GM19035 (cell line): ENCODE data around the gene TOB2.
"Not testable (repeated sequence)": the region's sequence is repeated elsewhere in the genome, so short reads cannot be mapped to it uniquely, and the experiment has no call there.

ENCODE experiments used
- ATAC-seq: cut with Tn5 transposase; IDR thresholded peaks from one replicate; pipeline ENCODE4 v1.9.1; 2021; ENCODE audit not compliant: unreplicated experiment

The TOB2 gene

DNA sequence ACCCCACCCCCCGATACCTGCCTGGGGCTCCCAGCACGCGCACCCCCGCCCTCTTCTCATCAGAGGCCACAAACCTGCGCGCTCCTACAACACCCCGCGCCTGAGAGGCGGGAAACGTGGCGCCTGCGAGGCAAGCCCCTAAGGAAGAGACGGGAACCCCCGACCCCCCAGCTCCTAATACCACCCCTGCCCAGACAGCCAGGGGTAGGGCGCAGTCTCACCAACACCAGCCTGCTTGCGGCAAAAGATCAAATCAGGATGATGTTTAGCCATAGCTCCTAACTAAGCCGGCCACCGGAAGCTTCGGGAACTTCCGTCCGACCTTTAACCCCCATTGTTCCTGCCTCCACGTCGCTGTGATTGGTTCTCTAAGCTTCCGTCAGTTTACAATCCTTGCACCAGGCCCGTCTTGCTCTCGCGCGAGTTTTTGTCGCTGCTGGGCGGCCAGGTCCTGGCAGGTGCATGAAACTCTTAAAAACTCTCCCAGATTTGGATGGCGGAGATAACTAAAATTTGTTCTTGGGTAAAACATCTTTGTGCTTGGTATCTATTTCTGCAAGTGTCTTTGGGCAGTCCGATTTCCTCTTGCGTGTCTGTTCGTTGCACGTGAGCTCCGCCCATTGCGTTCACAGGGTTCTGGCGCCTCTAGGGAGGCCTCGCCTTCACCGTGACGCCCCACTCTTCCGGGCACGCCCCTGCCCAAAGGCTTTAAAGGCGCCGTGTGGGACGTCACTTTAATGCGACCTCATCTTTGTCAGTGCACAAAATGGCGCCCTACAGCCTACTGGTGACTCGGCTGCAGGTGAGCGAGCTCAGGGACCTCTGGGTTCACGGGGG is 22.0 kb upstream of the TOB2 start, which contains the start of the genes ACO2 and PHF5A:
Gene ACO2, plus strand, starts transcription at position 737 of the 837 bp plus-strand sequence. Its CDS starts 30 bp downstream, at position 767.
Gene PHF5A, minus strand, starts transcription at position 312 of the 837 bp plus-strand sequence. Its CDS starts 39 bp downstream, at position 273.
- peak; percentile 86 for ATAC-seq

DNA sequence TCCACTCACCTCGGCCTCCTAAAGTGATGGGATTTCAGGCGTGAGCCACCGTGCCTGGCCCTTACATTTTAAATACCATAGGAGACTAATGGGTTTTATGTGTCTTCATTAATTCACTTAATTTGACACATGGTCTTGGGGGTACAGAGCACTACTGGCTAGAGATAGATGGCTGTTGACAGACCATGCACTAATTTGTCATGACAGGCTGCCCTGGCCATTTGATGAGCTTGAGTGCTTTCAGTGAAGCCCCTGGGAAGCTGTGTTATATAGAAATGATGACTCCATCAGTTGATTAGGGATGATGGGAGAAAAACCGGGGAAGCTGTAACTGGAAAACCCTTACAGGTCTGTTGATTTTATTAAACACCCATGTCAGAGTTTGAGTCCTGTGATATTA is 15.3 kb upstream of the TOB2 start:
- no peak for ATAC-seq

DNA sequence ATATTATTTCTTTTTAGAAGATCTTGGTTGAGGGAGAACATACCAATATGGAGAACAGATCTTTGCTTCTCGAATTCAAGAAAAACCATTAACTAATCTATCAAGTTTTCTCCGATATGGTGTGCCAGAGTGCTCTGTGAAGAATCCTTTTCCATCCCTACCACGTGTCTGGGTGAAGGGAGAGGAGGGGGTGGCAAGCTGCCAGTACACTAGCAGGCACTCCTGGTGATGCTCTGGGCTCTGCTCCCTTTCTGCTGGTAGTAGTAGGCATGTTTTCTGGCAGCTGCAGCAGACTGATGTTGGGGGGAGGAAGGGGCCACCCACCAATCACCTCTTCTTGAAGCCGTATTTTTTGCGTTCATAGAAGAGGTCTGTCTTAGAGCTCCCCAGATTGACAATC is 13.5 kb upstream of the TOB2 start:
- ATAC-seq = not testable (repeated sequence)

- ATAC-seq = no peak
Observed at GRCh38 chr22:41459431-41459830, 12.8 kb upstream of the TOB2 start.

DNA sequence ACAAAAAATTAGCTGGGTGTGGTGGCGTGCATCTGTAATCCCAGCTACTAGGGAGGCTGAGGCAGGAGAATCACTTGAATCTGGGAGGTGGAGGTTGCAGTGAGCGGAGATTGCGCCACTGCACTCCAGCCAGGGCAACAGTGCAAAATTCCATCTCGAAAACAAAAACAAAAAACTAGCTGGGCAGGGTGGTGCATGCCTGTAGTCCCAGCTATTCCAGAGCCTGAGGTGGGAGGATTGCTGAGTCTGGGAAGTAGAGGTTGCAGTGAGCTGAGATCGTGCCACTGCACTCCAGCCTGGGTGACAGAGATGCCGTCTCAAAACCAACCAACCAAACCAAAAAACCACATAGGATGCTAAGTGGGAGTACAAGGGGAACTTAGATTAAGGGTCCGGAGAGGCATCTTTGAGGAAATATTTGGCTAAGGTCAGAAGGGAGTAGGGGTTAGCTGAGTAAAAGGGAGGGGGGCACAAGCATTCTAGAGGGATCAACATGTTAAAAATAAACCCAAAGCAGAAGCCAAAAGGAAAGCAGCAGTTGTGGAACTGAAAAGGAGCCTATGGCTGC is 11.6 kb upstream of the TOB2 start:
- ATAC-seq = no peak

DNA sequence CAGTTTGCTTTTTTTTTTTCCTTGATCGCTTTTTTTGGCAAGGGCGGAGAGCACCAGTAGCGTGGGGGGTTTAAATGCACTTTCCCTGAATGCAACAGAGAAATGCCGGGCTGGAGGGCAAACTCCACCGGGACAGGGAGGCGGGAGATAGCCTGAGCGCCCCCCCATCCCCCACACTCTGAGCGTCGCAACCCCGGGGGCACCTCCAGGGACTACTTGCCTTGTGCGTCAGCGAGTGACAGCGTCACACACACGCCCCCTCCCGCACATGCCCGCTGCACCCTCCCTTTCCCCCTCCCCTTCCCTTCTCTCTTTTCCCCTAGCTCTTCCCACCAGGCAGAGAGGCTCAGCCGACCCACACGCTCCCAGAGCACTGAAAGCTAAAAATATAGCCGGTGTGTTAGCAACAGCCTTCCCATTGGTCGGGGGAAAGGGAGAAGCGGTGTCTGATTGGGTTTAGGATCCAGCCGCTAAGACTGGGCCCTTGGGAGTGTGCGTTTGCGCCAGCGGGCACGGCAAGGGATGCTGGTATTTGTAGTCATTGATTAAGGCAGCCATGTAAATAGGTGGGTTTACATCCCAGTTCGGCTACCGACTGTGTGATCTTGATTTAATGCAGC is 1.7 kb upstream of the TOB2 start:
- ATAC-seq = peak; percentile 44

DNA sequence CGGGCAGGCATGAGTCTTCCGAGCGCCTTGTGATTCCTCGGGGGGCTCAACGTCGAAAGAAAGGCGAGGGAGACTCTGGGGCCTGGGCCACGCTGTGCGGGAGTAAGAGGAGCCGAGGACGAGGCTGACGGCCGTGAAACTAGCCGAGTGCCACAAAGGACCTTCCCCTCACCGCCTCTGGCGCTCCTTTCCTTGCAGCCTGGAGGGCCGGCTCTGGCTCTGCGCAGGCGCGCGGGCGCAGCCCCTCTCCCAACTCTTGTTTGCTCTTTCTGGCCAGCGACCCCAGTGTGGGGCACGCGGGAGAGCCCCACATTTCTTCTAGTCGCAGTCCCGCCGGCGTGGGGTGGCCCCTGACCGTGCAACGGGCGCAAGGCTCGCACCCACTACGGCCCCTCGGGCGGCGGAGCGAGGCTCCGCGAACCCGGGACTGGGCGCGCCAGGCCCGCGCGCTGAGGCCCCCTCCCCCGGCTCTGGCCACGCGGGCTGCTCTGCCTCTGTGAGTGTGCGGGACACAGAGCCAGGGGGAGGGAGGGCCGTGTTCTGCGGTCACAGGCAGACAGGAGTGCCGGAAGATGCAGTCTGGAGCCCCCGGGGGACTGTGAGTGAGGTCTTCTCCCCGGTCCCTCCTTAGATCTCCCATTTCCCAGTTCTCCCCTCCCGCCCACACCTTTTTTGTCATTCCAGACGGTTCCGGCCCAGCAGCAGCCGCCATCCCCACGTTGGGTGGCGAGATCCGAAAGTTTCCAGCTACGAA is 1.0 kb upstream of the TOB2 start:
- ATAC-seq = peak; percentile 13

DNA sequence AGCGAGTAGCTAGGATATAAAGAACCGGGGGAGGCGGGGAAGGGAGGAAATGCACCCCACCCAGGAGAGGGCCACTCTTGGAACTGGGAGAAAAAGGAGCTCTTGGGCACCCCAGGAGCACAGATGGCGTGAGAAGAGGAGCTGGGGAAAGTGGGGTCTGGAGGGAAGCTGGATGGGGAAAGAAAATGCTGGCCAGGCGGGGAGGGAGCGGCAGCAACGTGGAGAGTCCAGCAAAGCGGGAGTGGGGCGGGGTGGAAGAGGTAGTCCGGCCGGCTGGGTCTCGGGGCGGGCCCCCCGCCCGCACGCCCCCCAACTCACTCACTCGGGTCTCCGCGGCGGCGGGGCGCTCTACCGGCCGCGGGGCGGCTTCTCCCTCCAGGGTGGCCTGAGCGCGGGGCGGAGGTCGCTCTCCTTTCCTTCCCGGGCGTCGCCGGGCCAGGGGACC is 522 bp downstream of the TOB2 start:
- no peak for ATAC-seq

DNA sequence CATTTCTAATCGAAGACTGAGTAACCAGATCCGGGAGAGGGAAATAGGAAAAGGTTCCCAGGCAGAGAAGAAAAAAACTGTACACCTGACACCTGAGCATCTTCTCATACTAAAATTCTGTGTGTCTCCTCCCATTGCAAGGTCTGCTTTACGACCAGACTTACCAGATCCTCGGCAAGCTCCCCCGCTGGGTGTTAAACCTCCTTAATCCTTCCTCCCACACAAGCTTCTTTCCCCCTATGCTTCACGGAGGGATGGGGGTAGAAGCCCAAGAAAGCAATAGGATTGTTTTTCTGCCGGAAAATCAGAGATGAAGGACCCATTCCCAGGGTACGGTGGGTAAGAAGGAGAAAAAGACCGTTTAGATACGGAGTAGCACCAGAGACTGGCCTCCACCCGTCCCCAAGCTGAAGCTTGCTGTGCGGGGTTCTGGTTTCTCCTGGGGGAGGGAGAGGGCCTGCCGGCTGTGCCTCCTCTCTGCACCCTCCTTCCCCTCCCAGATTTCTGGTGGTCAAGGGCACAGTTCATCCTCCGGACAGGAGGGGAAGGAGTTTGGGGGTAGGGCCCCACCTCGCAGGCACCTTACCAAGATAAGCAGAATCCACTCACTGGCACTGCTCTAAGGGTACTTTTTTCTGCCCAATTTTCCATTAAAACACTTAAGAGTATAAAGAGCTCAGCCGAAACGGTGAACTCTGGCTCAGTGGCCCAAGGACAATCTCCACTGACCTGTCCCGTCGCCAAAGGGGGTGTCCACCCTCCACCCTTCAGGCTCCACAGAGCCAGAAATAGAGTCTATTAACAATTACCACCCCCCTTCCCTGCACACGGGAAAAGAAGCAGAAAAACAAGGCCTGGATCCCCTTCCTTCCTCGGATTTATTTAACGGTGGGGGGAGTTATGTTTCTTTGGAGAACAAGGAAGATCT is 1.2 kb downstream of the TOB2 start:
- ATAC-seq = no peak

GRCh38 chr22:41444360-41445128 is 2.1 kb downstream of the TOB2 start:
- ATAC-seq = peak; percentile 47

DNA sequence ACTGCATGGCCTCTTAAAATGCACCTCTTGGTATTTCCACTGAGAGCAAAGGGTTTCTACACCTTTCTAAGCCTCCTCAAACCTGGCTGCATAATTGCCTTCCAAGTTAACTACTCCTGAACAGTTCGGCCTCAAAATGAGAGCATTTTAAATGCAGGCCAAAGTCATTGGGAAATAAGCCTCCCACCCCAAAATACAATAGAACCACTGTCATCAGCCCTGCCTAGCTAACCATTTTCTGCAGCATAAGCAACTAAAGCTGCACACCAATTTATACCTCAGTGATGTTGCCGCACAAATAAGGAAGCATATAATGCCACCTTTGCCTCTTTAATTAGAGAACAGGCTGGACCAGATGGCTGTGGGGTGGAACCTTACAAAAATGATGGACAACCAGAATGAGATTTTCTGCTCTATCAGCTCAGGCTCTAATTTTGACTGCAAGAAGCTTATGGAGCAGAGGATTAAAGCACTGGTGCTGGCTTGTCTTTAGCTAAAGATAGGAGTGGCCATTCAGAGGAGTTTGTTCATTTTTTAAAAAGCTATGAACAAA is 4.3 kb downstream of the TOB2 start:
- no peak for ATAC-seq

DNA sequence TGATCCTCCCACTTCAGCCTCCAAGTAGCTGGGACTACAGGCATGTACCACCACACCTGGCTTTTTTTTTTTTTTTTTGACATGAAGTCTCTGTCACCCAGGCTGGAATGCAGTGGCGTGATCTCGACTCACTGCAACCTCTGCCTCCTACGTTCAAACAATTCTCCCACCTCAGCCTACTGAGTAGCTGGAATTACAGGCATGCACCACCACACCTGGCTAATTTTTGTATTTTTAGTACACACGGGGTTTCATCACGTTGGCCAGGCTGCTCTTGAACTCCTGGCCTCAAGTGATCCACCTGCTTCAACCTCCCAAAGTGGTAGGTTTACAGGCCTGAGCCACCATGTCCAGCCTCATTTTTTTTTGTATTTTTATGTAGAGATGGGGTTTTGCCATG is 6.1 kb downstream of the TOB2 start:
- not testable (repeated sequence) for ATAC-seq

DNA sequence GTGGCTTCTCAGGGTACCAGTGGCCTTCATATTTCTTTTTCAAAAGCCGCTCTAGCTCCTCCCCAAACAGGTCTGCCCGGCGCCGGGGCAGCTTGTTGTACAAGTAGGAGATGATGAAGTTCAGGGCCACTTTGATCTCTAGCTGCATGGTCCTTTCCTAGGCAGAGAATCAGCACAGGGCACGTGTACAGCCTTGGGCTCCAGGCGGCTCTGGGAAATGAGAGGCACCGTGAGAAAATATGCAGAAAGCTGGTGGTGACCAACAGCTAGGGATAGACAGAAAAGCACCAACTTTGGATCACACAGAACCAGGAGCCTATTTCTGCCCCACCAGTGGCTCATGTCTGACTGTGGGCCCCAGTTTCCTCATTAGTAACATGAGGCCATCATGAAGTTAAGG is 9.4 kb downstream of the TOB2 start:
- no peak for ATAC-seq

DNA sequence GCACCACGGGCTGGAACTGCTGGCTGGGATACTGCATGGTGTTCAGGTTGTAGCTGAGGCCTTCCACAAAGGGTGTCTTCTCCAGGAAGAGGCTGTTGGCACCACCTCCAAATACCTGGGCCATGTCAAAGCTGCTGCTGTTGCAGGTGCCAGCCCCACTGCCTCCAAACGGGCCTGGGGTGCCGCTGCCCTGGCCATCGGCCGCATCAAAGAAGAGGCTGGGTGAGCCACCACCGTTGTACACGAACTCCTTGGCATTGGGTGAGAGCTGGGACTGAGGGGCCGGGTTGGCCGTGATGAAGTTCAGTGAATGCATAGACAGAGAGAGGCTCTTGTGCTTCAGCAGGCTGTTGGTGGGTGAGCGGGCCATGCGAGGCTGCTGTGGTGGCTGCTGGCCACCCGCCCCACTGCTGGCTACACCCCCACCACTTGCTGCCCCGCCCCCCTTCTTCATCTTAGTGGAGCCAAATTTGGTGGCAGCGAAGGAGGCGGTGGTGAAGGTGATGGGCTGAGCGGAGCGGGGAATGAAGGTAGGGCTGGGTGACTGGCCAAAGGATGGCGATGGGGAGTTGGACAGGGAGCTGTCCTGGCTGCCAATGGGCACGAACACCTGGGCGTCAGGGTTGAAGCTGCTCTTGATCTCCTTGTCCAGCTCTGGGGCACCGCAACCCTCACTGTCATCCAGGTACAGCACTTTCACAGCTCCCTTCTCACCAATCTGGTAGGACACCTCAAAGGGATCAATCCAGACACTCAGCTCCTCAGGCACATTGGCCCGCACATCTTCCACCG is 10.1 kb downstream of the TOB2 start:
- ATAC-seq = no peak

DNA sequence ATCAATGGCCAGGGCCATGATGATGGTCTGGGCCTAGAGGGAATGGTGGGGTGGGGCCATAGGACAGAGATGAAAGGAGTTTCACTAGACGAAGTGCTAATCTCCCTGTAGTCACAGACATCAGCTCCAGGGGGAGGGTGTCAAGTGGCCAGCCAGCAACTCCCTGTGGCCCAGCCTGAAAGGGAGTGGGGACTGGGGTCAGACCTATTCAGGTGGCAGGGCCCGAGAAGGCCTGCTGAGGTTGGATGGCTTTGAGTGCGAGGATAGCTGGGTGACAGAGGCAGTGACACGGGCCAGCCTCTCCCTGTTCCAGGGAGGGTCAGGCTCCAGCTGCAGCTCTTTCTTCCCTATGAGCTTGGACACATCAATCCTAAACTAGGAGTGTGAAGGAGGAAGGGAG is 11.0 kb downstream of the TOB2 start:
- no peak for ATAC-seq

GRCh38 chr22:41434361-41435003 is 12.1 kb downstream of the TOB2 start:
- ATAC-seq = not testable (repeated sequence)

DNA sequence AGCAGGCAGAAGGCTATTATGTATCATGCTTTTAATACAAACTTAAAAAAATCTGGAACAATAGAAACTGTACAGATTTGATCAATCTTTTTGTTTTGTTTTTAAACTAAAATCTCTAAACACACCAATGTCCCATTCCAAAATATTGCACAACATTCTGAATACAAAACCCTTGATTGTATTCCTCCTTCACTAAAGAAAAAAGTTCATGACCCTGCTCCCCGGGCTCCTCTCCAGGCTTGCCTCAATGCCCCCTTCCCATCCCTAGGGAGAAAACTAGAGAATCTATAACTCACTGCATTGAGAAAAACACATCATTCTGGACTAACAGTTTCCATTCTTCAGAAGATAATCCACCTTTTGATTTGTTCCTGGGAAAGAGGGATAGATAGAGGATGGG is 13.1 kb downstream of the TOB2 start:
- not testable (repeated sequence) for ATAC-seq

DNA sequence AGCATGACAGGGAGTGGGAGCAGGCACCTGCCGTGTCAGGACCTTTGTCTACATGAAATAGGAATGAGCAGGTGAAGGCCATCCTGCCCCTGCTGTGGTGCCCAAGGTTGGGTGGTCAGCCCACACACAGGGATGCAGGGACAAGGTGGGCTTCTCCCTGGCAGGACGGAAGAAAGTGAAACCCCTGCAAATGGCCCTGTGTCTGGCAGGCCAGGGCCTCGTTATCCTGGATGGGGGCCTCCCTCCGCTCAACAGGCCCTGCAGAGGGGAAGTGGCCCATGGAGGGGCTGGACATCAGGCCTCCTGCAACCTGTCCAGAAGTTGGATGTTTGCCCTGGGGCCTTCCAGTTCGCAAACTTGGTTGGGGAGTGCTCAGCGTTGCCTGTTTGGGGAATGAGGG is 14.9 kb downstream of the TOB2 start:
- no peak for ATAC-seq
